ENCODE results near the gene HIPK2. TPM values are rescaled to one million over a fixed set of nuclear protein-coding genes. Genes with fewer than 3 reads are reported as not detected.

The HIPK2 gene
- total RNA-seq, 2 donors from 2014 or later: 95.1 to 125 TPM

GRCh38 chr7:139674341-139674740 is 103.5 kb downstream of the HIPK2 start:
- DNase-seq: no peak
- H3K9ac ChIP-seq (ENCODE audit: extremely low read depth, low read length, poor library complexity, severe bottlenecking): no peak overlapping the region
- Mint-ChIP-seq H3K27me3 (ENCODE audit: insufficient read depth) (no peaks in the 10 kb centered on the region), H3K36me3 (ENCODE audit: low read depth) (peaks cover 22% of the 10 kb centered on the region), H3K27ac (no peak overlapping the region), H3K4me3 (no peak overlapping the region), H3K9me3 (peaks cover 3% of the 10 kb centered on the region), H3K4me1 (peaks cover 9% of the 10 kb centered on the region)
- no peak for TF ChIP-seq CTCF (conservative IDR thresholded peaks at IDR 0.05)
- no peaks in the 10 kb centered on the region for H3K4me1 ChIP-seq (ENCODE audit: control insufficient read depth, insufficient read depth, low read length)
- no peaks in the 10 kb centered on the region for H3K9me3 ChIP-seq (ENCODE audit: control insufficient read depth, low read length)
- peaks cover 16% of the 10 kb centered on the region for H3K36me3 ChIP-seq (ENCODE audit: control insufficient read depth, insufficient read depth, low read length)
- H3K27me3 ChIP-seq (ENCODE audit: control insufficient read depth, insufficient read depth, low read length, poor library complexity, severe bottlenecking): no peaks in the 10 kb centered on the region
- no peak overlapping the region for H3K27ac ChIP-seq (ENCODE audit: low read depth, low read length)
- WGBS, 2 experiments (ENCODE audit: insufficient coverage in 1 of 2, insufficient read length in 1 of 2): 85 to 91% methylated on average over 7 to 10 of the region's 10 CpGs
- H3K4me3 ChIP-seq (ENCODE audit: low read length): no peak overlapping the region

GRCh38 chr7:139673762-139674161 is 104.0 kb downstream of the HIPK2 start:
- H3K9ac ChIP-seq (ENCODE audit: extremely low read depth, low read length, poor library complexity, severe bottlenecking): no peak overlapping the region
- Mint-ChIP-seq H3K4me1 (peaks cover 14% of the 10 kb centered on the region), H3K27me3 (ENCODE audit: insufficient read depth) (no peaks in the 10 kb centered on the region), H3K36me3 (ENCODE audit: low read depth) (peaks cover 22% of the 10 kb centered on the region), H3K27ac (no peak overlapping the region), H3K4me3 (no peak overlapping the region), H3K9me3 (peaks cover 2% of the 10 kb centered on the region)
- 94 to 96% methylated on average over 5 to 6 of the region's 6 CpGs for WGBS, 2 experiments (ENCODE audit: insufficient coverage in 1 of 2, insufficient read length in 1 of 2)
- H3K27ac ChIP-seq (ENCODE audit: low read depth, low read length): no peak overlapping the region
- H3K36me3 ChIP-seq (ENCODE audit: control insufficient read depth, insufficient read depth, low read length): peaks cover 19% of the 10 kb centered on the region
- no peaks in the 10 kb centered on the region for H3K9me3 ChIP-seq (ENCODE audit: control insufficient read depth, low read length)
- no peaks in the 10 kb centered on the region for H3K27me3 ChIP-seq (ENCODE audit: control insufficient read depth, insufficient read depth, low read length, poor library complexity, severe bottlenecking)
- H3K4me1 ChIP-seq (ENCODE audit: control insufficient read depth, insufficient read depth, low read length): peaks cover 4% of the 10 kb centered on the region
- no peak for TF ChIP-seq CTCF (conservative IDR thresholded peaks at IDR 0.05)
- H3K4me3 ChIP-seq (ENCODE audit: low read length): no peak overlapping the region
- DNase-seq: no peak

GRCh38 chr7:139673230-139673629 is 104.6 kb downstream of the HIPK2 start:
- peak; percentile 22 for TF ChIP-seq CTCF (conservative IDR thresholded peaks at IDR 0.05)
- no peaks in the 10 kb centered on the region for H3K9me3 Mint-ChIP-seq
- no peak overlapping the region for H3K4me3 Mint-ChIP-seq
- peaks cover 17% of the 10 kb centered on the region for H3K36me3 Mint-ChIP-seq (ENCODE audit: low read depth)
- H3K27ac Mint-ChIP-seq: no peak overlapping the region
- no peak overlapping the region for H3K4me3 ChIP-seq (ENCODE audit: low read length)
- 74 to 81% methylated on average over 4 to 5 of the region's 5 CpGs for WGBS, 2 experiments (ENCODE audit: insufficient coverage in 1 of 2, insufficient read length in 1 of 2)
- no peaks in the 10 kb centered on the region for H3K27me3 ChIP-seq (ENCODE audit: control insufficient read depth, insufficient read depth, low read length, poor library complexity, severe bottlenecking)
- peaks cover 24% of the 10 kb centered on the region for H3K36me3 ChIP-seq (ENCODE audit: control insufficient read depth, insufficient read depth, low read length)
- peak overlapping the region; percentile 26 for H3K27ac ChIP-seq (ENCODE audit: low read depth, low read length)
- H3K9me3 ChIP-seq (ENCODE audit: control insufficient read depth, low read length): no peaks in the 10 kb centered on the region
- peaks cover 14% of the 10 kb centered on the region for H3K4me1 Mint-ChIP-seq
- peak; percentile 76 for DNase-seq
- peaks cover 4% of the 10 kb centered on the region for H3K4me1 ChIP-seq (ENCODE audit: control insufficient read depth, insufficient read depth, low read length)
- no peak overlapping the region for H3K9ac ChIP-seq (ENCODE audit: extremely low read depth, low read length, poor library complexity, severe bottlenecking)
- no peaks in the 10 kb centered on the region for H3K27me3 Mint-ChIP-seq (ENCODE audit: insufficient read depth)
